HUES6 (cell line): ENCODE data around the gene SDK1.

Experiments
- H3K27ac ChIP-seq: 2 replicates; pipeline ENCODE4 v1.7.0; 2013; ENCODE audit warnings: low read depth, mild to moderate bottlenecking, low read length, inconsistent platforms
- H3K27me3 ChIP-seq: 2 replicates; pipeline ENCODE4 v1.6.1; 2013; ENCODE audit warnings: low read length; ENCODE audit not compliant: control insufficient read depth, insufficient read depth
- H3K36me3 ChIP-seq: 2 replicates; pipeline ENCODE4 v1.6.1; 2013; ENCODE audit warnings: low read length; ENCODE audit not compliant: control insufficient read depth, insufficient read depth
- H3K4me1 ChIP-seq: 2 replicates; pipeline ENCODE4 v1.6.1; 2013; ENCODE audit warnings: low read length; ENCODE audit not compliant: control insufficient read depth, insufficient read depth
- H3K4me3 ChIP-seq: 2 replicates; pipeline ENCODE4 v1.5.1; 2013; ENCODE audit warnings: low read depth, low read length
- H3K9ac ChIP-seq: one replicate; pipeline ENCODE4 v1.6.1; 2013; ENCODE audit warnings: mild to moderate bottlenecking, low read length
- H3K9me3 ChIP-seq: 2 replicates; pipeline ENCODE4 v1.6.1; 2013; ENCODE audit warnings: low read depth, low read length; ENCODE audit not compliant: control insufficient read depth, insufficient read depth

Gene SDK1

GRCh38 chr7:3895341-3896116 is 594.5 kb downstream of the SDK1 start:
- Histone ChIP-seq H3K36me3 (no peaks in the 10 kb centered on the region), H3K27me3 (no peaks in the 10 kb centered on the region), H3K9ac (no peak overlapping the region), H3K9me3 (no peaks in the 10 kb centered on the region), H3K4me3 (no peak overlapping the region), H3K4me1 (peaks cover 2% of the 10 kb centered on the region; the same call in 1 of the 2 replicates), H3K27ac (no peak overlapping the region)

- Histone ChIP-seq H3K9me3 (no peaks in the 10 kb centered on the region), H3K9ac (no peak overlapping the region), H3K27ac (no peak overlapping the region), H3K36me3 (no peaks in the 10 kb centered on the region), H3K4me1 (peaks cover 4% of the 10 kb centered on the region; the same call in 1 of the 2 replicates), H3K4me3 (no peak overlapping the region), H3K27me3 (no peaks in the 10 kb centered on the region)
Measured at GRCh38 chr7:3896169-3896765, 595.2 kb downstream of the SDK1 start.

GRCh38 chr7:3897430-3898372 is 596.6 kb downstream of the SDK1 start:
- H3K36me3 ChIP-seq, result no peaks in the 10 kb centered on the region
- H3K4me1 ChIP-seq, result peaks cover 4% of the 10 kb centered on the region; the same call in 1 of the 2 replicates
- H3K9me3 ChIP-seq, result no peaks in the 10 kb centered on the region
- no peak overlapping the region for H3K4me3 ChIP-seq
- H3K27ac ChIP-seq, result no peak overlapping the region
- no peaks in the 10 kb centered on the region for H3K27me3 ChIP-seq
- H3K9ac ChIP-seq, result no peak overlapping the region

GRCh38 chr7:3899559-3899991 is 598.5 kb downstream of the SDK1 start:
- Histone ChIP-seq H3K4me1 (peaks cover 4% of the 10 kb centered on the region; the same call in 1 of the 2 replicates), H3K36me3 (no peaks in the 10 kb centered on the region), H3K27me3 (no peaks in the 10 kb centered on the region), H3K9me3 (no peaks in the 10 kb centered on the region), H3K4me3 (no peak overlapping the region), H3K27ac (no peak overlapping the region), H3K9ac (no peak overlapping the region)

- Histone ChIP-seq H3K27me3 (no peaks in the 10 kb centered on the region), H3K9ac (no peak overlapping the region), H3K36me3 (no peaks in the 10 kb centered on the region), H3K27ac (no peak overlapping the region), H3K4me1 (no peaks in the 10 kb centered on the region), H3K4me3 (no peak overlapping the region), H3K9me3 (peaks cover 8% of the 10 kb centered on the region)
Measured at GRCh38 chr7:3908153-3908552, 607.1 kb downstream of the SDK1 start.

GRCh38 chr7:3909128-3909527 is 608.1 kb downstream of the SDK1 start:
- Histone ChIP-seq H3K9me3 (peaks cover 8% of the 10 kb centered on the region), H3K9ac (no peak overlapping the region), H3K27me3 (no peaks in the 10 kb centered on the region), H3K36me3 (no peaks in the 10 kb centered on the region), H3K4me1 (no peaks in the 10 kb centered on the region), H3K4me3 (no peak overlapping the region), H3K27ac (no peak overlapping the region)

- Histone ChIP-seq H3K36me3 (no peaks in the 10 kb centered on the region), H3K9me3 (peaks cover 8% of the 10 kb centered on the region), H3K4me1 (no peaks in the 10 kb centered on the region), H3K9ac (no peak overlapping the region), H3K27me3 (no peaks in the 10 kb centered on the region), H3K27ac (no peak overlapping the region), H3K4me3 (no peak overlapping the region)
Measured at GRCh38 chr7:3910054-3910453, 609.0 kb downstream of the SDK1 start.

- Histone ChIP-seq H3K9ac (no peak overlapping the region), H3K4me1 (peaks cover 3% of the 10 kb centered on the region; the same call in 1 of the 2 replicates), H3K9me3 (peaks cover 8% of the 10 kb centered on the region), H3K27me3 (no peaks in the 10 kb centered on the region), H3K36me3 (no peaks in the 10 kb centered on the region), H3K4me3 (no peak overlapping the region), H3K27ac (no peak overlapping the region)
Measured at GRCh38 chr7:3911685-3912084, 610.6 kb downstream of the SDK1 start.

GRCh38 chr7:3912291-3912690 is 611.2 kb downstream of the SDK1 start:
- H3K36me3 ChIP-seq, result no peaks in the 10 kb centered on the region
- H3K4me1 ChIP-seq, result peaks cover 3% of the 10 kb centered on the region; the same call in 1 of the 2 replicates
- no peak overlapping the region for H3K4me3 ChIP-seq
- H3K9ac ChIP-seq, result no peak overlapping the region
- H3K9me3 ChIP-seq, result peaks cover 8% of the 10 kb centered on the region
- H3K27ac ChIP-seq, result no peak overlapping the region
- no peaks in the 10 kb centered on the region for H3K27me3 ChIP-seq

GRCh38 chr7:3914051-3914775 is 613.2 kb downstream of the SDK1 start:
- no peaks in the 10 kb centered on the region for H3K36me3 ChIP-seq
- no peak overlapping the region for H3K27ac ChIP-seq
- H3K27me3 ChIP-seq, result no peaks in the 10 kb centered on the region
- H3K9ac ChIP-seq, result no peak overlapping the region
- peaks cover 11% of the 10 kb centered on the region for H3K9me3 ChIP-seq
- H3K4me3 ChIP-seq, result no peak overlapping the region
- peaks cover 3% of the 10 kb centered on the region; the same call in 1 of the 2 replicates for H3K4me1 ChIP-seq
